Right renal pelvis (tissue), 4 donors: ENCODE measurements around the gene CEP70. TPM values are rescaled to one million over a fixed set of nuclear protein-coding genes. Genes with fewer than 3 reads are reported as not detected.

Source experiments
- DNase-seq, 4 donors: peaks; one replicate each; pipeline ENCODE4 v3.0.0-alpha.2; 2013; ENCODE audit warnings: low read depth in 4 of 4, low spot score in 3 of 4, missing footprints in 1 of 4
- polyA plus RNA-seq, 4 donors: library from polyadenylated mRNA; unstranded; fragments of 120-200 nt; gene quantifications; one replicate each; pipeline ENCODE4 v1.2.1, GENCODE V29; 2013; ENCODE audit not compliant: insufficient read length in 4 of 4

The CEP70 gene
- polyA plus RNA-seq, 4 donors: 34.0 to 43.4 (median 39.9) TPM

- DNase-seq: no peak
These were observed 119.9 kb downstream of the CEP70 start for GRCh38 chr3:138474163-138474562.

GRCh38 chr3:138473391-138473790 is 120.7 kb downstream of the CEP70 start:
- no peak for DNase-seq

- no peak for DNase-seq
These were observed 121.8 kb downstream of the CEP70 start for GRCh38 chr3:138472141-138472825.

DNA sequence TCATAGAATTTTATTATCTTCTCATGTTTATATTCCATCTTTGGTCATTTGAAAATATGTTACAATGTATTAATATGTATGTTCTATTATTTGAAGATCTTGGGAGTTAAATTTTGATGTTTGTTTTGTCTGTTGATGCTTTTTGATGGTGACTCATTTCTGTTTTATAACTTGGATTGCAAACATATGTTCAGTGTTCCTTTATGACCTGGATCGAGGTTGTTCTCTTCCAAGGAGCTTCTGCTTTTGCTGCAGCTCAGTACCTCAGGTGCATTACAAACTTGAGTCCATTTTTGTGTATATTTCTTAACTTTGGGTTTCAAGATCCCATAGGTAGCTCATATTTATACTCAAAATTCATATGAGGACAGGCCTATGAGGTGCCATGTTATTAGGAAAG is 122.6 kb downstream of the CEP70 start:
- DNase-seq: no peak

GRCh38 chr3:138470687-138471086 is 123.4 kb downstream of the CEP70 start:
- no peak for DNase-seq

GRCh38 chr3:138469874-138470273 is 124.2 kb downstream of the CEP70 start:
- DNase-seq: no peak

GRCh38 chr3:138468886-138469285 is 125.2 kb downstream of the CEP70 start:
- no peak for DNase-seq

DNA sequence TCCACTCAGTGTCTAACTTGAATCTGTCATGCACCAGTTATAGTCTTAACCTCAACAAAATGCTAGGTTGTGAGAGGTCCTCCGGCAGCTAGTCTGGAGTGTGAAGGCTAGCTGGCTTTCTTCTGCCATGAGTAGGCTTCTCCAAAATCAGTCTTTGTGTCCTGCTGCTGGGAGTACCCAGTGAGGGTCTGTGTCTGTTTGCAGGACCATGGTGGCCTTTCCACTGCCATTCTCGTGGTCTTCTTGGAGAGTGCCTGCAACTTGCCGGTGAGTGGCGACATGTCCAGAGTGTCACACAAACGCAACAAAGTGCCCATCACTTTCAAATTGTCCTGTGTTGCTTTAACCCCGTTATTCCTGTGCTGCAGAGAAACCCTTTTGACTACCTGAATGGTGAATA is 125.6 kb downstream of the CEP70 start:
- no peak for DNase-seq

DNA sequence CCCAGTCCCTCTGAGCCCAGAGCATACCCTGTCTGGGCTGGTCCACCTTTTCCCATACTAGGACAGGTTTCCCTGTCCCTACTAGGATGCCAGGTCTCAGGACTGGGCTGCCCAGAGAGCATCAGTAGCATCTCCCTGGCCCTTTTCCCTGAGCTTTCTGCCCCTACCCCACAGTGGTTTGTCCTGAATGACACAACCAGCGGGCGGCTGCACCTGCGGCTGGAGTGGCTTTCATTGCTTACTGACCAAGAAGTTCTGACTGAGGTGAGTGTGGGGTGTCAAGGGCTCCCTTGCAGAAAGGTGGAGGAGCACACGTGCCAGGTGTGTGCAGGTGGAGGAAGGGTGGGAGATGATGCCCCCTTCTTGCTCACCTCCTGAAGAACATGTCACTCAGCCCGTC is 126.1 kb downstream of the CEP70 start:
- no peak for DNase-seq

- DNase-seq: no peak
These were observed 128.1 kb downstream of the CEP70 start for GRCh38 chr3:138465925-138466324.

- DNase-seq: no peak
These were observed 128.6 kb downstream of the CEP70 start for GRCh38 chr3:138465451-138465850.

- DNase-seq: no peak
These were observed 129.6 kb downstream of the CEP70 start for GRCh38 chr3:138464491-138464860.

GRCh38 chr3:138463724-138464490 is 130.2 kb downstream of the CEP70 start:
- no peak for DNase-seq

DNA sequence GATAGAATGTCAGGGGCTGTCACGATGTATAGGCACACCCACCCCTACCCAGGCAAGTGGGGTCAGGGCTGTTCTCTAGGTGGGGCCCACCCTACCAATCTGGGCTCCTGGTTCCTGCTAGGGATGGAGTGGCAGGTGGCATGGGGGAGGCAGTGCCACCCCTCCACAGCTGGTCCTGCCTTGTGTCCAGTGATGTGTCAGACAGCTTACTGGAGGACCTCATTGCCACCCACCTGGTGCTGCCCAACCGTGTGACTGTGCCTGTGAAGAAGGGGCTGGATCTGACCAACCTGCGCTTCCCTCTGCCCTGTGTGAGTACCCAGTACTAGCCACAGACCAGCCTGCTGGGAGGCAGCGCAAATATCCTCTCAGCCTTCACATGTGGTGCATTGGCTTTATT is 132.2 kb downstream of the CEP70 start:
- no peak for DNase-seq

- DNase-seq: no peak
These were observed 132.8 kb downstream of the CEP70 start for GRCh38 chr3:138461246-138461645.

- DNase-seq: no peak
These were observed 133.4 kb downstream of the CEP70 start for GRCh38 chr3:138460536-138461205.

GRCh38 chr3:138459619-138460535 is 134.2 kb downstream of the CEP70 start:
- DNase-seq: no peak

DNA sequence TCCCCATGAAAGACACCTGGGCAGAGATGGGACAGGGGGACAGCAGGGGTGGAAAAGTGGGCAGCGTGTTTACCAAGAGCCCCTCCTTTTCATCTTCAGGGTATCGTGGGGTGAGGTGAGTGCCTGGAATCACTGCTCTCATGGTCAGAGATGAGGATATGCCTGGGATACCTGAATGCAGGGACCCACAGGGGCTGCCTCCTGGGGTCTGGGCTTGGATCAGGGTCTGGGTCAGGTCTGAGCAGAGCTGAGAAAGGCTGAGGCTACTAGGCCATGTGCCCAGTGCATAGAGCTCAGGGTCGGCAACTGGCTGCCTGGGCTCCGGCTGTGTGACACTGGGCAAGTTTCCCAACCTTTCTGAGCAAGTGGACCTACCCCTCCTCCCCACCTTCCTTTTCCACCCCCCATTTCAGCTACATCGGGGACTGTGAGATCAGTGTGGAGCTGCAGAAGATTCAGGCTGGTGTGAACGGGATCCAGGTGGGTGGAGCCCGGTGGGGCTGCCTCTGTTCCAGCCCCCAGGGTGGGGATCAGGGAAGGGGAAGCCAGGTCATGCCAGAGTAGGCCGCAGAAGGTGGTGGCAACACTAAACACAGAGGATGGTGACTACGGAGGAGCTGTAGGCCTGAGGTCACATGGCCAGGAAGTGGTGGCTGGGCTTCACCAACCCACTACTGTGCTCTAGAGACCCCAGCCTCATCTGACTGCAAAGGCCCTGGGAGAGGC is 135.1 kb downstream of the CEP70 start:
- DNase-seq: no peak

- no peak for DNase-seq
These were observed 136.0 kb downstream of the CEP70 start for GRCh38 chr3:138457863-138458735.
